ENCODE measurements around the gene WWOX. TPM values are rescaled to one million over a fixed set of nuclear protein-coding genes. Genes with fewer than 3 reads are reported as not detected.

WWOX gene
- total RNA-seq, 1 donor from 2014 or later, result 18.6 TPM

GRCh38 chr16:79188739-79189122 lies 1089.3 kb downstream of the WWOX start:
- H3K27me3 Mint-ChIP-seq (ENCODE audit: unreplicated experiment), result peaks cover 2% of the 10 kb centered on the region
- no peak overlapping the region for H3K27ac Mint-ChIP-seq (ENCODE audit: unreplicated experiment)
- TF ChIP-seq CTCF (IDR thresholded peaks at IDR 0.05; ENCODE audit: unreplicated experiment), result no peak

GRCh38 chr16:79190542-79190941 lies 1091.1 kb downstream of the WWOX start:
- no peak overlapping the region for H3K27ac Mint-ChIP-seq (ENCODE audit: unreplicated experiment)
- peaks cover 5% of the 10 kb centered on the region for H3K27me3 Mint-ChIP-seq (ENCODE audit: unreplicated experiment)
- H3K9me3 Mint-ChIP-seq (ENCODE audit: unreplicated experiment), result no peaks in the 10 kb centered on the region
- H3K4me1 Mint-ChIP-seq (ENCODE audit: unreplicated experiment), result peaks cover 4% of the 10 kb centered on the region
- TF ChIP-seq CTCF (IDR thresholded peaks at IDR 0.05; ENCODE audit: unreplicated experiment), result no peak
- no peak for DNase-seq (ENCODE audit: low spot score)
- H3K36me3 Mint-ChIP-seq (ENCODE audit: low read depth, unreplicated experiment), result no peaks in the 10 kb centered on the region
- no peak overlapping the region for H3K4me3 Mint-ChIP-seq (ENCODE audit: unreplicated experiment)

More at GRCh38 chr16:79188739-79189122, 1089.3 kb downstream of the WWOX start:
- Mint-ChIP-seq H3K4me1 (ENCODE audit: unreplicated experiment) (peaks cover 12% of the 10 kb centered on the region), H3K36me3 (ENCODE audit: low read depth, unreplicated experiment) (no peaks in the 10 kb centered on the region), H3K4me3 (ENCODE audit: unreplicated experiment) (no peak overlapping the region), H3K9me3 (ENCODE audit: unreplicated experiment) (no peaks in the 10 kb centered on the region)
- DNase-seq (ENCODE audit: low spot score), result no peak

- Mint-ChIP-seq H3K9me3 (ENCODE audit: unreplicated experiment) (no peaks in the 10 kb centered on the region), H3K36me3 (ENCODE audit: low read depth, unreplicated experiment) (no peaks in the 10 kb centered on the region), H3K4me3 (ENCODE audit: unreplicated experiment) (no peak overlapping the region), H3K27ac (ENCODE audit: unreplicated experiment) (no peak overlapping the region), H3K27me3 (ENCODE audit: unreplicated experiment) (peaks cover 5% of the 10 kb centered on the region), H3K4me1 (ENCODE audit: unreplicated experiment) (no peaks in the 10 kb centered on the region)
- DNase-seq (ENCODE audit: low spot score), result no peak
- no peak for TF ChIP-seq CTCF (IDR thresholded peaks at IDR 0.05; ENCODE audit: unreplicated experiment)
These were observed 1092.5 kb downstream of the WWOX start for GRCh38 chr16:79191933-79192332.

GRCh38 chr16:79192904-79193303 lies 1093.5 kb downstream of the WWOX start:
- H3K4me1 Mint-ChIP-seq (ENCODE audit: unreplicated experiment), result no peaks in the 10 kb centered on the region
- no peak for TF ChIP-seq CTCF (IDR thresholded peaks at IDR 0.05; ENCODE audit: unreplicated experiment)
- H3K36me3 Mint-ChIP-seq (ENCODE audit: low read depth, unreplicated experiment), result no peaks in the 10 kb centered on the region
- H3K27me3 Mint-ChIP-seq (ENCODE audit: unreplicated experiment), result peaks cover 5% of the 10 kb centered on the region
- no peak overlapping the region for H3K4me3 Mint-ChIP-seq (ENCODE audit: unreplicated experiment)
- no peaks in the 10 kb centered on the region for H3K9me3 Mint-ChIP-seq (ENCODE audit: unreplicated experiment)
- no peak for DNase-seq (ENCODE audit: low spot score)
- H3K27ac Mint-ChIP-seq (ENCODE audit: unreplicated experiment), result no peak overlapping the region

GRCh38 chr16:79194291-79194690 lies 1094.8 kb downstream of the WWOX start:
- DNase-seq (ENCODE audit: low spot score), result no peak
- no peaks in the 10 kb centered on the region for H3K9me3 Mint-ChIP-seq (ENCODE audit: unreplicated experiment)
- no peak overlapping the region for H3K27ac Mint-ChIP-seq (ENCODE audit: unreplicated experiment)
- no peaks in the 10 kb centered on the region for H3K4me1 Mint-ChIP-seq (ENCODE audit: unreplicated experiment)
- peaks cover 5% of the 10 kb centered on the region for H3K27me3 Mint-ChIP-seq (ENCODE audit: unreplicated experiment)
- H3K36me3 Mint-ChIP-seq (ENCODE audit: low read depth, unreplicated experiment), result no peaks in the 10 kb centered on the region
- no peak overlapping the region for H3K4me3 Mint-ChIP-seq (ENCODE audit: unreplicated experiment)
- TF ChIP-seq CTCF (IDR thresholded peaks at IDR 0.05; ENCODE audit: unreplicated experiment), result no peak
